Astrocyte of the spinal cord (primary cell): ENCODE measurements around the gene TRIO.

Source experiments
- DNase-seq: peaks from one replicate; pipeline ENCODE4 v3.0.0; 2011; ENCODE audit warnings: low read depth, low spot score
- H3K4me3 ChIP-seq: 2 replicates; pipeline ENCODE4 v1.5.1; 2011; ENCODE audit warnings: low read depth, mild to moderate bottlenecking, low read length, moderate library complexity
- in situ Hi-C: cut with HindIII; loops from 2 replicates; pipeline ENCODE4 v1.10.0; 2017; ENCODE audit warnings: low sequenced_read_pairs
- TF ChIP-seq, protein P1 (sequence below): IDR thresholded peaks from 2 replicates; pipeline ENCODE4 v1.5.1; 2012; ENCODE audit warnings: low read depth, mild to moderate bottlenecking, low read length, inconsistent platforms

Gene TRIO

GRCh38 chr5:14223372-14223771 lies 80.2 kb downstream of the TRIO start:
- H3K4me3 ChIP-seq = no peak overlapping the region
- in situ Hi-C loops = no loop called here
- no peak for DNase-seq

GRCh38 chr5:14225173-14225834 lies 82.2 kb downstream of the TRIO start:
- H3K4me3 ChIP-seq = no peak overlapping the region
- in situ Hi-C loops = no loop called here
- TF ChIP-seq, protein P1, sequence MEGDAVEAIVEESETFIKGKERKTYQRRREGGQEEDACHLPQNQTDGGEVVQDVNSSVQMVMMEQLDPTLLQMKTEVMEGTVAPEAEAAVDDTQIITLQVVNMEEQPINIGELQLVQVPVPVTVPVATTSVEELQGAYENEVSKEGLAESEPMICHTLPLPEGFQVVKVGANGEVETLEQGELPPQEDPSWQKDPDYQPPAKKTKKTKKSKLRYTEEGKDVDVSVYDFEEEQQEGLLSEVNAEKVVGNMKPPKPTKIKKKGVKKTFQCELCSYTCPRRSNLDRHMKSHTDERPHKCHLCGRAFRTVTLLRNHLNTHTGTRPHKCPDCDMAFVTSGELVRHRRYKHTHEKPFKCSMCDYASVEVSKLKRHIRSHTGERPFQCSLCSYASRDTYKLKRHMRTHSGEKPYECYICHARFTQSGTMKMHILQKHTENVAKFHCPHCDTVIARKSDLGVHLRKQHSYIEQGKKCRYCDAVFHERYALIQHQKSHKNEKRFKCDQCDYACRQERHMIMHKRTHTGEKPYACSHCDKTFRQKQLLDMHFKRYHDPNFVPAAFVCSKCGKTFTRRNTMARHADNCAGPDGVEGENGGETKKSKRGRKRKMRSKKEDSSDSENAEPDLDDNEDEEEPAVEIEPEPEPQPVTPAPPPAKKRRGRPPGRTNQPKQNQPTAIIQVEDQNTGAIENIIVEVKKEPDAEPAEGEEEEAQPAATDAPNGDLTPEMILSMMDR = no peak
- no peak for DNase-seq

More at GRCh38 chr5:14223372-14223771, 80.2 kb downstream of the TRIO start:
- TF ChIP-seq, protein P1 = no peak

GRCh38 chr5:14226149-14226548 lies 83.0 kb downstream of the TRIO start:
- H3K4me3 ChIP-seq = no peak overlapping the region
- in situ Hi-C loops = no loop called here
- no peak for DNase-seq
- TF ChIP-seq, protein P1 = no peak

DNA sequence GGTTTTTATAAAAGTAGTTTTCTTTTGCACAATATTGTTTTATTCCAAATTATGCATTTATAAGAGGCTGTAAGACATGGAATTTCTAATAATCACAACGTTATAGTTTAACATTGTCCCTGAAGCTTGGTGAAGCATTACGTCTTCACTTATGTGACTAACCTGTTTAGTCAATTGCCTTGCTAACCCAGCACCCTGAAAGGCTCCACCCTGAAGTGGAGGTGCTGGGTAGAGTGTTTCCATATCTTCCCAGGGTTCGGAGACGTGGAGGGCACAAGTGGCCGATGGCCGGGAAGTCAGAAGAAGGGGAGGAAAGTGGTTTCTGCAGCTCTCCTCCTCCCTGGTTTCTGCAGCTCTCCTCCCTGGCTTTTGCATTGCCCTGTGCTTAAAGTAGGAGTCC lies 83.4 kb downstream of the TRIO start:
- H3K4me3 ChIP-seq = no peak overlapping the region
- no peak for DNase-seq
- in situ Hi-C loops = no loop called here
- TF ChIP-seq, protein P1 = no peak

DNA sequence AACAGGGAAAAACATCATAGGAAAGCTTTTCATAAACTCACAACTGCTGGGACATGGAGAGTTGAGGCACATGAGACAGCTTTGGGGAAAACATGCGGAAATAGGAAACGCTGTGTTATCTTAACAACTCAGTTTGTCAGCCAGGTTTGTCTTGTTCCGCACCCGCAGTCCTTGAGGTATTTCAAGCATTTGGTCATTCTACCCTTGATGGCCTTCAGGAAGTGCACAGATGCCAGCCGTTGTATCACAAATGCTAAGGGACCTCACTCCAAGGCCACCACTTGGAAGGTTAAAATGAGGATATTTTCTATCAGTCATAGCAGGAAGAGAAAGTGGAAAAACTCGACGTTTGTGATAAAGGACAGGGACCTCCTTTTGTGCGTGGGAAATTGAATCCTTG lies 83.8 kb downstream of the TRIO start:
- in situ Hi-C loops = no loop called here
- no peak overlapping the region for H3K4me3 ChIP-seq
- no peak for DNase-seq
- TF ChIP-seq, protein P1 = no peak

DNA sequence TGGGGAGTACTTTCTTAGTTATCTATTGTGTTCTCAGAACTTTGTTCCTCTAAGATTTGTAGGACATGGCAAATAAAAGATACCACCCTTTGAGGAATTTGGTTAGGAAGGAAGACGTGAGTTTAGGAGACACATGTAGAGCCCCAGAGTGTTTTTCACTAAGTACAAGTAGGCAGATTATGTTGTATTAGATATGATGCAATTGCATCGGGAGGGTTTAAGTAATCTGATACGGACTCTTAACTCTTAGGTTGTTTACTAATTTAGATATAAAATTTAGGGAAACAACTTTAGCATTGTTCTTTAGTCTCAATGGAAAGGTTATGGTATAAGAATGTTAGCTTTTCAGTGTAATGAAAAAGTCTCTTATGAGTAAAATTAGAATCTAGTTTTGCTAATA lies 84.4 kb downstream of the TRIO start:
- H3K4me3 ChIP-seq = no peak overlapping the region
- in situ Hi-C loops = no loop called here
- DNase-seq = no peak
- TF ChIP-seq, protein P1 = no peak
